ENCODE data around the gene ABL1.
"Not testable (repeated sequence)": the region's sequence is repeated elsewhere in the genome, so short reads cannot be mapped to it uniquely, and the experiment has no call there.

Gene ABL1
- 18.1 to 90.3 (median 53.4) reads per million in 17 experiments for total RNA-seq

DNA sequence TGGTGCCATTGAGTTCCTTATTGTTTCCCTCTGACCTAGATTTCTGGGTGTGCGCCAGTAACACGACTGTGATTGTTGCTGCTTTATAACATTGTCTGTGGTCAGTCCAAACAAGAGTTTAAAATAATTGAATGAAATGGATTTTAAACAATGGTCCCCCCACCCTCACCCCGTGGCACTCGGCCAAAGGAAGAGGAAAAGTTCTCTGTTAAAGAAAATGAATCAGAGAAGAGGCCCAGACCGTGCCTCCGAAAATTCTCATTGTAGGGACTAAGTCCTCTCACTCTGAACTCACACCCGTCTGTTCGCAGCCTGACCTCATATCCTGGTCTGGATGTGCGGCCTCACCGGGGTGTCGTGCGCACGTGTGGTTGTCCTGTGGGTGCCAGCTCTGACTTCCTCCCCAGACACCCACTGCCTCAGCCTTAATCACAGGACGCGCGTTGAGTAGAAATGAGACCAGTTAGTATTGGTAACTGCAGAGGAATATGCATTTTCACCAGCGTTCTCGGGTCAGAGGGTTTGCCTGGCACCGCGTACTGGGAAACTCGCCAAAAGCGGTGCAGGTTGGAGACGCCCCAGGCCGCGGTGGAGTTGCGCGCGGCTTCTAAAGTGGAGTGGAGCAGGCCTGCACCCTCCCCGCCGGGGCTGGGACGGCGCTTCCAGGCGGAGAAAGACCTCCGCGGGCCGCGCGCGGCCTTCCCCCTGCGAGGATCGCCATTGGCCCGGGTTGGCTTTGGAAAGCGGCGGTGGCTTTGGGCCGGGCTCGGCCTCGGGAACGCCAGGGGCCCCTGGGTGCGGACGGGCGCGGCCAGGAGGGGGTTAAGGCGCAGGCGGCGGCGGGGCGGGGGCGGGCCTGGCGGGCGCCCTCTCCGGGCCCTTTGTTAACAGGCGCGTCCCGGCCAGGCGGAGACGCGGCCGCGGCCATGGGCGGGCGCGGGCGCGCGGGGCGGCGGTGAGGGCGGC is at the start of gene ABL1:
TSS of gene ABL1 (plus strand) at position 884 of the 966 bp plus-strand sequence. CDS start 193 bp downstream, outside the sequence.
- peak; percentile 85 to 93 (median 86) for DNase-seq

DNA sequence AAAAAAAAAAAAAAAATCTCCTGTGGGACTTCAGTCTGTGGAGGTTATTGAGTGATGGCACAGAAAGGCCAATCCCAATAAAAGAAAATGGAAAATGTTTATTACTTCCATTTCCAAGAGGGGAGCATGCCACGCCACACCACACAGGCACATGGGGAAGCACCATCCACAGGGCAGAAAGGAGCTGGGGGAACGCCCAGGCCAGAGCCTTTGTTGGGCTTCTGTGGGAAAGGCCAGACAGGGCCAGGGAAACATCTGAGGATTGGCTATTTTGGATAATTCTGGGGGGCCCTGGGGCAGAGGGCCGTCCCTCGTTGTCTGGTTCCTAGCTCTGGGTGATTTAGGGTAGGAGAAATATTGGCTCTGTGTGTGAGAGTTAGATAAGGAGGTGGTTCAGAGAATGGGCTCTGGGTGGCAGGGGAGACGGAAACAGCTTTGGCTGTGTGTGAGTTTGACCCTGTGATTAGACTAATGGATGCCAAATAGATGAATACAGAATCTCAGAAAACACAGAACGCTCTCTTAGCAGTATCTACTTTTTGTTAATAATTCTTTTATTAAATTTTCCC is 49.0 kb upstream of the ABL1 start:
- no peak for DNase-seq

DNA sequence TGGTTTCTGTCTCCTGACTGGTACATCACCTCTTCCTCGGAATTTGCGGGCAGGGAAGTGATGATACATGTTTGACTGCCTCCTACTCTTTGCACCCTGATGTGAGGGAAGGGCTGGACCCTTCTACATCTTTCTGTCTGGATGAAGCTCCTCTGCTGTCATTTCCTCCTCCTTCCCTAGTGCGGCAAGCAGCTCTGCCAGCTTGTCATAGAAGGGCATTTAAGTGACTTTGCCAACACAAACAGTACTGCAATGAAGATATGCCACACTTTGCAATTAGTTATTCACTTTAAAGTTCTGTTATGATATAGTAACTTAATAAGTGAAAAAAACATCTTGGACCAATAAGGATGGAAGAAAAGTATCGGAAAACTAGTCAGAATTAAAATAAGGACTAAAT is 48.5 kb upstream of the ABL1 start:
- DNase-seq, result no peak

DNA sequence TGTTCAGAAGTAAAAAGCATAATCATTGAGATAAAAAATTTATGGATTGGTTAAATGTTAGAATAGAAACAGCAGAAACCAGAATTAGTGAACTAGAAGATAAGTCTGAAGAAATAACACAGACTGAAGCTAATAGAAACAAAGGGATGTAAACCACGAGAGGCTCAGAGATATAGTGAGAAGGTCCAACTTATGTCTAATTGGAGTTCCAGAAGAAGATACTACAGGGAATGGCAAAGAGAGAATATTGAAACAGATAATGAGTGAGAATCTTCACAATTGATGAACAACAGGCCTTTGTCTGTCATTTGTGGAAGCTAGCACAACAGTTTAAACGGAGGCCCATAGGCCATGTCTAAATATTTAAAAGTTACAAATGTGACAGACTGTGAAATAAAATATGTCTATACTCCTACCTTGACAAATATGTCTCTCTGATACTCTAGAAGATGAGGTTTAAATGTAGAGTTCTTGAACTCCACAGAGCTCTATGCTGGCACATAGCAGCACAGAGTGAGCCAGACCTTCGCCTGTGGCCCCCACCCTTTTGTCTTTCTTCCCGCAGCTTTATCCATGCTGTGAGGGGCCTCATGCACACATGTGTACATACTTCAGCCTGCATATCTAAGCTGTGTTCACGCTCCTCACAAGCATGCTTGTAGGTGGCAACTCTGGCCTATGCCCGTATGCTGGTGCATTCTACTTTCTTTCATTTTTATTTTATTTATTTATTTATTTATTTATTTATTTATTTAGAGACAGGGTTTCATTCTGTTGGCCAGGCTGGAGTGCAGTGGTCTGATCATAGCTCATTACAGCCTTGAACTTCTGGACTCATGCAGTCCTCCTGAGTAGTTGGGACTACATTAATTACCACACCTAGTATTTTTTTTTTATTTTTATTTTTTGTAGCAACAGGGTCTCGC is 45.0 kb upstream of the ABL1 start:
- DNase-seq, result no peak

DNA sequence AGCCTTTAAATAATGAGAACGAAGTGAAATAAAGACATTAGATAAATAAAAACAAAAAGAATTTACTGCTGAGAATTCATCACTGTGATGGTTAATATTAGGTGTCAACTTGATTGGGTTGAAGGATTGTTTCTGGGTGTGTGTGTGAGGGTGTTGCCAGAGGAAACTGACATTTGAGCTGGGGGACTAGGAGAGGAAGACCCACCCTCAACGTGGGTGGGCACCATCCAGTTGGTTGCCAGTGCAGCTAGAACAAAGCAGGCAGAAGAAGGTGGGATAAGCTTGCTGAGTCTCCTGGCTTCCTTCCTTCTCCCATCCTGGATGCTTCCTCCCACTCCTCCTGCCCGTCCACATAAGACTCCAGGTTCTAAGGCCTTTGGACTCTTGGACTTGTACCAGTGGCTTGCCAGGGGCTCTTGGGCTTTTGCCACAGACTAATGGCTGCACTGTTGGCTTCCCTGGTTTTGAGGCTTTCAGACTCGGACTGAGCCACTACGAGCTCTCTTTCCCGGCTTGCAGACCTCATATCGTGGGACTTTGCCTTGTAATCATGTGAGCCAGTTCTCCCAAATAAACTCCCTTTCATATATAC is 43.7 kb upstream of the ABL1 start:
- no peak for DNase-seq

DNA sequence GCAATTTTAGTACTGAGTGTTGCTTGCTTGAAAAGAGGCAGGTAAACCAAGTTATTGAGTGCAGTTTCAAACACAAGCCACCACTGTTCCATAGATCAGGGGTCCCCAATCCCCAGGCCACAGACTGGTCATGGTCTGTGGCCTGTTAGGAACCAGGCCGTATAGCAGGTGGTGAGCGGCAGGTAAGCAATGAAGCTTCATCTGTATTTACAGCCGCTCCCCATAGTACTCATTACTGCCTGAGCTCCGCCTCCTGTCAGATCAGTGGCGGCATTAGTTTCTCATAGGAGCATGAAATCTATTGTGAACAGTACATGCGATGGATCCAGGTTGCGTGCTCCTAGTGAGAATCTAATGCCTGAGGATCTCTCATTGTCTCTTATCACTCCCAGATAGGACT is 41.5 kb upstream of the ABL1 start:
- no peak for DNase-seq

DNA sequence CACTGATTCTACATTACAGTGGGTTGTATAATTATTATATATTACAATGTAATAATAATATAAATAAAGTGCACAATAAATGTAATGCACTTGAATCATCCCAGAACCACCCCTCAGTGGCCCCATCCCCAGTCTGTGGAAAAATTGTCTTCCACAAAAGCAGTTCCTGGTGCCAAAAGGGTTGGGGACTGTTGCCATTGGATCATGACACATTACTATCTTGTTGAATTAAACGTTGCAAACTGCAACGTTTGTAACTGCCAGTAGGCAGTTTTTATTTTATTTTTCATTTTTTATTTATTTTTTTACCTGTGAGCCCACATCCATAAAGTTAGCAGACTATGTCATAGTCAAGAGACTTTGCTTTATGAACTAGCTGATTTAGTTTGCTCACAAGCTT is 41.0 kb upstream of the ABL1 start:
- not testable (repeated sequence) for DNase-seq

DNA sequence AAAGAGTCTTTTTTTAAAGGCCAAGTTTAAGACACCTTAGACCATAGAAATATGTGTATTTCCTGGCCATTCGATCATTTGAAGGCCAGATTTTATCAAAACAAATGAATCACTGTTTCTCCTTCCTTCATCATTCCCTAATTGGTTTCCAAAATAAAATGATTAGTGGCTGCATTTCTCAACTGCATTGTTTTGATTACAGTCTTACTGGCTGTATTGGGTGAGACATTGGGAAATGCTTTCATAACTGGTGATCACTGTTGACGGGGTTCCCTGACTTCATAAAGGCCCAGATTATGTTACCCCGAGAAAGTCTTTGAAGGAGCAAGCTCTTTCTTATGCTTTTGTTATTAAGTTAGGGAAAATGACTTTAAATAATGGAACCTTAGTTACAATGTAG is 40.6 kb upstream of the ABL1 start:
- not testable (repeated sequence) for DNase-seq

DNA sequence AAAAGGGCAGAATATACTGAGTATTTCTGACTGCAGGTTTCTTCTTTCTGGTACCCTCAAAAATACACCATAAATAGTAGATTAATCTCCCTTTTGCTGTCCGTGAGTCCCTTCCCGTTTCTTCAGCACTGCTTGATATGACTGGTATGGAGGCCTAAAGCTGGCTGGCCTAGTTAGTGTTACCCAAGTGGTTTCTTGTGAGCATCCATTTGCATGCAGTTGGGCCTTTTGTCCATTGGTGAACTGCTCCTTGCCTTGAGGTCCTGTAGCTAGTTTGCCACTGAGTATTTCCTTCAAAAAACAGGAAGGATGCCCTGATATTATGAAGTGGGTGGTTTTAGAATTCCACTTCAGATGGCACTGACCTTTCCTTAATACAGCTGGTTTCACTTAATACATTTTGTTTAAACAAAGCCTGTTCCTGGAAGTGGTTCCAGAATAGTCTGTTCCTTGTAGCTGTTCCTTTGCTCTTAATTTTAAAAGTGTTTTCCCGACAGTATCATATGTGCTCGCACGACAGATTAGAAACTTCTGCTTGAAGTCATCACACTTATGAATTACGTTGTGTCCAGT is 40.0 kb upstream of the ABL1 start:
- peak in 3 of 4 experiments; percentile 14 to 34 (median 27) for DNase-seq

DNA sequence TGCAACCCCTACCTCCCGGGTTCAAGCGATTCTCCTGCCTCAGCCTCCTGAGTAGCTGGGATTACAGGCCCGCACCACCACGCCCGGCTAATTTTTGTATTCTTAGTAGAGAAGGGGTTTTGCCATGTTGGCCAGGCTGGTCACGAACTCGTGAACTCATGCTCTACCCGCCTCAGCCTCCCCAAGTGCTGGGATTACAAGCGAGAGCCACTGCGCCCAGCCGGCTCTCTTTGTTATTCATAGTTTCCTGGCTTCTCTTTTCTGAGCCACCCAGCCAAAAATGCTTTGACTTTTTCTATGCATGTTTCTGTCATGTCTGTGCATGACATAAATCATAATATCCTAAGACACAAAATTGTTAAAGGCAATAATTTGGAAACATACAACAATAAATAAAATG is 31.9 kb upstream of the ABL1 start:
- not testable (repeated sequence) for DNase-seq

DNA sequence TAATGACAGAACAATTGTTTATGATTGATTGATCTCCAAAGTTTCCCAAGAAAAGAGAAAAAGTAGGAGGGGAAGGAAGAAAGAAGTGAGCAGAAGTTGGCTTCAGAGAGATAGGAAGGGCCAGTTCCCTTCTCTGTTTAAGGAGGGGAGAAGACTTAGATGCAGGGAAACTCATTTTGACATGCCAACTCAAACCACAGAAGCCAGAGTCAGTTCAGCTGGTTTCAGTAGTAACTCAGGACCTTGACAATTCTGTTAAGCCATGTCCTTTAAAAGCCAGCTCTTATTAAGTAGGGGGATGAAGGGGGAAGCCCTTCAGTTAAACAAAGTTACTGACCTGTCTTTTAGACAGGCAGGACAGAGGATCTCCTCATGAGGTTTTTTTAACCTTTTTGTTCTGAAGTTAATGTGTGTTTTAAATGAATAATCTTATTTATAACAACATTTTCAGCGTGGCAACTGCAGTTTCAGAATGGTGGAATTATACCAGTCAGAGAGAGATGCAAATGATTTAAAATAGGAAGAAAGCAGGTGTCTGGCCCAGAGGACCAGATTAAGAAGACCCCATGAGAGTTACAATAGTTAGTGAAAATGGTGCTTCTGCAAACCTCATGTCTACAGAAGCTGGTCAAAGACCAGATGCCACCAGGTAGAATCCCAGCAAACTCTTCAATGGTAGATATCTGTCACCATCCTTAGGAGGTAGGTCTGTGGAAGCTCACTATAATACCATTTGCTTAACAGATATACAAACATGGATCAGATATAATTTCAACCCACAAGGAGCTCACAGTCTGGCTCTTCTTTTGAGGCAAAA is 29.3 kb upstream of the ABL1 start:
- DNase-seq, result peak in 3 of 4 experiments; percentile 15 to 35 (median 30)

DNA sequence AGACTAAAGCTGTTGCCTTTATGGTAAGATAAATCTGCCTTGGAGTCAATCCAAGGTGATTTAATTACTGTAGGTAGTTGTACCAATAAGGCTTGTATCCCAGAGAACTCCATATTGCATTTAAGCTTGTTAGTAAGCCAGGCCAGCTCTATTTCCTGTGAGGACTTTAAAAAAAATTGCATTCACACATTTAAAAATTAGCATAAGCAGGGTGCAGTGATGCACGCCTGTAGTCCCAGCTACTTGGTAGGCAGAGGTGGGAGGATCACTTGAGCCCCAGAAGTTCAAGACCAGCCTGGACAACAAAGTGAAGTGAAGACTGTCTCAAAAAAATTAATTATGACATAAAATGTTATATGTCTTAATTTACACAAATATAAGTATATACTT is 28.7 kb upstream of the ABL1 start:
- no peak for DNase-seq

DNA sequence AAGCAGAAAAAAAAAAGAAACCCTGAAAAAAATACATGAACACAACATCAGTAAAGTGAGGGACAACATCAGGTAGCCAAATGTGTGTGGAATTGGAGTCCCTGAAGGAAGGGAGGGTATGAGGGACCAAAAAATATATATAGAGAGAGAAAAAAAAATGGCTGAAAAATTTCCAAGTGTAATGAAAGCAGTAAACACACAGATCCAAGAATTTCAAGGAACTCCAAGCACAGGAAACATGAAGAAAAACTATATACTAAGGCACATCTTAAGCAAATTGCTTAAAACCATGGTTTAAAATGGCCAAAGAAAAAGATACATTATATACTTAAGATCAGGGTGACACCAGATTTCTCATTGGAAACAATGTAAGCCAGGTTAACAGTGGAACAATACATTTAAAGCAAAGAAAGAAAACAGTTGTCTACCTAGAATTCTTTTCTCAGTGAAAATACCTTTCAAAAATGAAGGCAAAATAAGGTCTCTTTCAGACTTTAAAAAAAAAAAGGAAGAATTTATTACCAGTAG is 24.4 kb upstream of the ABL1 start:
- DNase-seq, result no peak

DNA sequence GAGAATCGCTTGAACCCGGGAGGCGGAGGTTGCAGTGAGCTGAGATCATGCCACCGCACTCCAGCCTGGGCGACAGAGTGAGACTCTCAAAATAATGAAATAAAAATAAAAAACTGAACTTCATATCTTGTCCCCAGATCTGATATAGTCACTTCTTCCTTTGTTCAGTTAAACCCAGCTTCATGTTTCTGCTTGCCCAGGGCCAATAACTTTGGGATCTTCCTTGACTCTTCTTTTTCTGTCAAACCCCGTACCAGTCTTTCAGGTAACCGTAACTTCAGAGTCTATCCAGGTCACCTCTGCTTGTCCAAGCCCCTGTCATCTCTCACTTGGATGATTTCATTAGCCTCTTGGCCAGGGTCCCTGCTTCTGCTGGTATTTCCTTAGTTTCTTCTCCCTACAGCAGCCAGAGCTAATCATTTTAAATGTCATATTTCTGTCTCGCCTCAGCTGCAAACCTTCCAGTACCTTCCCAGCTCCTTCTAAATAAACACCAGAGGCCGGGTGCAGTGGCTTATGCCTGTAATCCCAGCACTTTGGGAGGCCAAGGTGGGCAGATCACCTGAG is 19.7 kb upstream of the ABL1 start:
- DNase-seq, result no peak

DNA sequence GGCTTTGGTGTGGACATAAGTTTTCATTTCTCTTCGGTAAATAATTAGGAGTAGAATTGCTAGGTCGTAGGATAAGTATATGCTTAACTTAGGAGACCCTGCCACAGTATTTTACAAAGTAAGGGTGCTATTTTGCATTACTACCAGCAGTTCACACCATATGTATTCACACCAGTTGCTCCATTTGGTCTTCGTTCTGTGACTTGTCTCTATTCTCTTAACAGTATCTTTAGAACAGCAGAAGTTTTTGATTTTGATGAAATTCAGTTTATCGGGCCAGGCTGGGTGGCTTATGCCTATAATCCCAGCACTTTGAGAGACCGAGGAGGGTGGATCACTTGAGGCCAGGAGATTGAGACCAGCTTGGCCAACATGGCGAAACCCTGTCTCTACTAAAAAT is 17.1 kb upstream of the ABL1 start:
- DNase-seq, result no peak

DNA sequence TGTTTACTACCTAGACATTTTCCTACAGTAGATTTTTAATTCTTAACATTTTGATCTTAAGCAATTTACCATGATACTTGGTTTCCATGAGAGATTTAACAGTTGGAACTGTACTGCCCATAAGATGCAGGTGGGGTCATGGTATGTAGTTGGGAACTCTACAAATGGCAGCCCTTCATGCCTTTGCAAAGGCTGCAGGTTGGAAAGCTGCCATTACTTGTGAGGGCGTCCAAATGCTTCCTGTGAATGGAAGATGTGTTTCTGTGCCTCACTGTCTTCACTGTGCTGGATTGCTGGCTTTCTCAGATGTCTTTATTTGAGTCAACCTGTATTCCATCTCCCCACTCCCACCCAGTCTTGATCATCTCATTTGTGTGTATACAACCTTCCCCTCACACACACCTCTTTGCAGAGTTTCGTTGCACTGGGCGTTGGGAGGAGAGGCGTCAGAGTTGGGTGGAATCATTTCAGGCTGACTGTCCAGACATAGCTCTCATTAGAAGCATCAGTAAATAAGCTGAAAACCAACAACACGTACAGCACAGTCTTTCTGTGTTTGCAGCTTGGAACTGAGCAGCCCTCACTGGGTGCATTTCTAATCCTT is 14.8 kb upstream of the ABL1 start:
- DNase-seq, result no peak

DNA sequence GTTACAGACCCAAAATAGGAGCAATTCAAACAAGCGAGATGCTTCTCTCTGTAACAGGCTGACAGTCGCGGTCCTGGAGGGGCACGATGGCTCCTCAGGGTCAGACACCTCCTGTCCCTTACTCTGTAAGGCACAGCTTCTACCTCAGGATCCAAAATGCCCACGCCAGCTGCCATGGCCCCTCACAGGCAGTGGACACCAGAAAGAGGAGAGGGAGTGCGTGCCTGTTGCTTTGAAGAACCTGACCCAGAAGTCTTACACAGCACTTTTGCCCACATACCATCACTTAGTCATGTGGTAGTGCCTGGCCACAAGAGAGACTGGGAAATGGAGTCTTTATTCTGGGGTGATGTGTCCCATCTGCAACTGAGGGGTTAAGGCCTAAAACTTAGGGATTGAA is 11.6 kb upstream of the ABL1 start:
- DNase-seq, result peak in 2 of 4 experiments; percentile 8 to 23

DNA sequence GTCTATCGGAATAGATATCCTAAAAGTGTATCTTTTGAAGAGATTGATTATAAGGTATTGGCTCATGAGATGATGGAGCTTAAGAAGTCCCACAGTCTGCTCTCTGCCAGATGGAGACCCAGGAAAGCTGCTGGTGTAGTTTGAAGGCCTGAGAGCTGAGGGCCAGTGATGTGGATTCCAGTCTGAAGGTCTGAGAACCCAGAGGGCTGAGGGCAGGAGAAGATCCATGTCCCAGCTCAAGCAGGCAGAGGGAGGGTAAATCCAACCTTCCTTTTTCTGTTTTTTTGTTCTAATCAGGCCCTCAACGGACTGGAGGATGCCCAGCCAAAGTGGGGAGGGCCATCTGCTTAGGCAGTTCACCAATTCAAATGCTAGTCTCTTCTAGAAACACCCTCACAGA is 11.0 kb upstream of the ABL1 start:
- DNase-seq, result no peak

DNA sequence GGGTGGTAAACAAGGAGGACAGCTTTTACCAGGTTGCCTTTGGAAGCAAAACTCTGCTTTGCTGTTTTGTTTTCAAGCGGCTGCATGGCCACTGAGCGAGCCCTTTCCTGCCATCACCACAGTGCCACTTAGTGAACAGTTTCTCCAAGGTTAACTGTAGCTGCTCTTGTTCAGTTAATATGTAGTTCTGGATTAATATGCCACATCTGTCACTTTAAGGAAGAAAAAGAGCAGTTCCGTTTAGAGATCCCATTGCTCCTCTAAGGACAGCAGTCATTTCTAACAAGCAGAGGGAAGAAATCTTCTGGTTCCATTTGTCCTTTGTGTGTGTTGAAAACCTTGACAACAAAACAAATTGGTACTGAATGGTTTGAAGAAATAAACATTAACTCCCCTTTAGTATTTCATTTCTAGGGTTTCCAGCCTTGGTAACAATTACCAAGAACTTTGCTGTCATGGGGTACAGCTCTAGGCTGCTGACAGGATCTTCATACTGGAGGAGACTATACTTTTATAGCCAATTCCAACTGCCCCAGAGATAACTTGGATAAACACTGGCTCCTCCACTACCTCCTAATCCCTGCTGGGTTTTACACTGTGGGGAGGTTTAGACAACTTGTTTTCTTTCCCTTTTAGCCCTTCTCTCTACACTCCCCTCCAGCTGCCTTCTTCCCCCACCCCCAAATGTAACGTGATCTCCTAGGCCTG is 10.3 kb upstream of the ABL1 start:
- DNase-seq, result peak in 3 of 4 experiments; percentile 23 to 36 (median 30)

DNA sequence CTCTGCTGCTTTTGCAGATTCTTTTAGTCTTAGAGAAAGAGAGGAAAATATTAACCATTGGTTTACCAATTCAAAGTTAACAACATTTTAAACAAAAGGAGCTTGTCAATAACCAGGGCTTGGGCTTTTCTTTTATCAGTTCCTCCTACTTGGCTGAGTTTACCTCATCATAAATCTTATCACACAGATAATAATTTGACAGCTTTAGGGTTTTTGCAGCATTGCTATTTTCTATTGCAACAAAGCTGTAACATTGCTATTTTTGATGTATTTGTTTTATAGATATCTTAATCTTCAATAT is 9.8 kb upstream of the ABL1 start:
- DNase-seq, result no peak

All from suppressor macrophage (primary cell).